ENCODE measurements around the gene GNG7. TPM values are rescaled to one million over a fixed set of nuclear protein-coding genes. Genes with fewer than 3 reads are reported as not detected.
"Not testable (repeated sequence)": the region's sequence is repeated elsewhere in the genome, so short reads cannot be mapped to it uniquely, and the experiment has no call there.

The GNG7 gene
- total RNA-seq, 1 donor from 2014 or later = 5.5 TPM

- DNase-seq (no peak), ATAC-seq (no peak)
- no peaks in the 10 kb centered on the region for H3K36me3 ChIP-seq
- H3K4me3 ChIP-seq = no peak overlapping the region
- intact Hi-C loops (cut with DNase I) = no loop called here
- peaks cover 3% of the 10 kb centered on the region for H3K9me3 ChIP-seq
- H3K27me3 ChIP-seq = peaks cover 28% of the 10 kb centered on the region
- H3K4me1 ChIP-seq = peaks cover 9% of the 10 kb centered on the region
- H3K27ac ChIP-seq = no peak overlapping the region
- no peak for TF ChIP-seq CTCF (IDR thresholded peaks at IDR 0.05)
Measured at GRCh38 chr19:2717638-2718541, 15.4 kb upstream of the GNG7 start.

- intact Hi-C loops (cut with DNase I) = no loop called here
- Histone ChIP-seq H3K27me3 (peaks cover 19% of the 10 kb centered on the region), H3K4me3 (no peak overlapping the region), H3K9me3 (peaks cover 3% of the 10 kb centered on the region), H3K36me3 (no peaks in the 10 kb centered on the region), H3K27ac (no peak overlapping the region), H3K4me1 (peaks cover 9% of the 10 kb centered on the region)
- no peak for TF ChIP-seq CTCF (IDR thresholded peaks at IDR 0.05)
- DNase-seq (no peak), ATAC-seq (no peak)
Measured at GRCh38 chr19:2716722-2717637, 14.5 kb upstream of the GNG7 start.

- H3K4me1 ChIP-seq = peaks cover 9% of the 10 kb centered on the region
- ATAC-seq = no peak
- intact Hi-C loops (cut with DNase I) = no loop called here
- DNase-seq = no peak
- peaks cover 13% of the 10 kb centered on the region for H3K27me3 ChIP-seq
- H3K36me3 ChIP-seq = no peaks in the 10 kb centered on the region
- no peak for TF ChIP-seq CTCF (IDR thresholded peaks at IDR 0.05)
- H3K9me3 ChIP-seq = peaks cover 3% of the 10 kb centered on the region
- H3K4me3 ChIP-seq = no peak overlapping the region
- H3K27ac ChIP-seq = no peak overlapping the region
Measured at GRCh38 chr19:2716275-2716650, 13.8 kb upstream of the GNG7 start.

- peaks cover 8% of the 10 kb centered on the region for H3K4me1 ChIP-seq
- H3K27ac ChIP-seq = no peak overlapping the region
- H3K36me3 ChIP-seq = no peaks in the 10 kb centered on the region
- ATAC-seq (no peak), DNase-seq (no peak)
- peaks cover 3% of the 10 kb centered on the region for H3K9me3 ChIP-seq
- H3K27me3 ChIP-seq = peaks cover 11% of the 10 kb centered on the region
- intact Hi-C loops (cut with DNase I) = no loop called here
- TF ChIP-seq CTCF (IDR thresholded peaks at IDR 0.05) = no peak
- no peak overlapping the region for H3K4me3 ChIP-seq
Measured at GRCh38 chr19:2715470-2716274, 13.2 kb upstream of the GNG7 start.

- Histone ChIP-seq H3K4me1 (no peaks in the 10 kb centered on the region), H3K9me3 (peaks cover 3% of the 10 kb centered on the region), H3K27ac (no peak overlapping the region), H3K36me3 (no peaks in the 10 kb centered on the region), H3K4me3 (no peak overlapping the region), H3K27me3 (peaks cover 1% of the 10 kb centered on the region)
- intact Hi-C loops (cut with DNase I) = no loop called here
- no peak for TF ChIP-seq CTCF (IDR thresholded peaks at IDR 0.05)
- ATAC-seq (no peak), DNase-seq (no peak)
Measured at GRCh38 chr19:2714531-2715269, 12.2 kb upstream of the GNG7 start.

- intact Hi-C loops (cut with DNase I); H3K9me3 ChIP-seq; H3K27me3 ChIP-seq; DNase-seq; H3K4me3 ChIP-seq; H3K36me3 ChIP-seq; H3K4me1 ChIP-seq; ATAC-seq; H3K27ac ChIP-seq: not testable (repeated sequence)
Measured at GRCh38 chr19:2714102-2714501, 11.6 kb upstream of the GNG7 start.

GRCh38 chr19:2713170-2713569 lies 10.7 kb upstream of the GNG7 start:
- H3K36me3 ChIP-seq; H3K4me3 ChIP-seq; H3K9me3 ChIP-seq; DNase-seq; H3K27me3 ChIP-seq; ATAC-seq; H3K27ac ChIP-seq; H3K4me1 ChIP-seq; intact Hi-C loops (cut with DNase I): not testable (repeated sequence)

All from upper lobe of right lung (tissue), 1 donor.